ENCODE data around the gene ZSCAN23.

Gene ZSCAN23

GRCh38 chr6:28489366-28490204 is 46.3 kb upstream of the ZSCAN23 start:
- H3K9me2 ChIP-seq (replicated peaks; ENCODE audit: control insufficient read depth, low read length), result no peaks in the 10 kb centered on the region
- H3K4me3 ChIP-seq (ENCODE audit: low read length), result peak overlapping the region; percentile 74
- H3K4me2 ChIP-seq (ENCODE audit: low read length), result peak overlapping the region; percentile 77
- peak overlapping the region; percentile 27 for H3K27ac ChIP-seq (ENCODE audit: low read depth, low read length)
- H3K79me2 ChIP-seq (ENCODE audit: control insufficient read depth, low read length), result no peaks in the 10 kb centered on the region
- H3K9me3 ChIP-seq (ENCODE audit: control insufficient read depth, insufficient read depth, low read length), result no peaks in the 10 kb centered on the region
- TF ChIP-seq EZH2phosphoT487 (IDR thresholded peaks at IDR 0.05; ENCODE audit: borderline replicate concordance, low read length) (no peak), CTCF (IDR thresholded peaks at IDR 0.05; ENCODE audit: low read depth, low read length, poor library complexity, severe bottlenecking) (no peak)
- no peaks in the 10 kb centered on the region for H4K20me1 ChIP-seq (ENCODE audit: control insufficient read depth, insufficient read depth, low read depth, low read length)
- H3K36me3 ChIP-seq (ENCODE audit: control insufficient read depth, low read length), result no peaks in the 10 kb centered on the region
- H3K4me1 ChIP-seq (ENCODE audit: control insufficient read depth, low read length), result peaks cover 21% of the 10 kb centered on the region
- no peaks in the 10 kb centered on the region; the same call in 1 of the 2 replicates for H3F3A ChIP-seq (ENCODE audit: control insufficient read depth, insufficient read depth)
- peaks cover 2% of the 10 kb centered on the region; the same call in 1 of the 2 replicates for H3K27me3 ChIP-seq (ENCODE audit: control insufficient read depth, low read length)

GRCh38 chr6:28488916-28489365 is 45.6 kb upstream of the ZSCAN23 start:
- TF ChIP-seq EZH2phosphoT487 (IDR thresholded peaks at IDR 0.05; ENCODE audit: borderline replicate concordance, low read length), result no peak
- no peak for TF ChIP-seq CTCF (IDR thresholded peaks at IDR 0.05; ENCODE audit: low read depth, low read length, poor library complexity, severe bottlenecking)
- Histone ChIP-seq H3K27ac (ENCODE audit: low read depth, low read length) (no peak overlapping the region), H3K4me1 (ENCODE audit: control insufficient read depth, low read length) (peaks cover 21% of the 10 kb centered on the region), H3K27me3 (ENCODE audit: control insufficient read depth, low read length) (peaks cover 2% of the 10 kb centered on the region; the same call in 1 of the 2 replicates), H3K4me3 (ENCODE audit: low read length) (peak overlapping the region; percentile 74), H3K4me2 (ENCODE audit: low read length) (peak overlapping the region; percentile 77), H3K79me2 (ENCODE audit: control insufficient read depth, low read length) (no peaks in the 10 kb centered on the region), H3K9me3 (ENCODE audit: control insufficient read depth, insufficient read depth, low read length) (no peaks in the 10 kb centered on the region), H4K20me1 (ENCODE audit: control insufficient read depth, insufficient read depth, low read depth, low read length) (no peaks in the 10 kb centered on the region), H3K9me2 (replicated peaks; ENCODE audit: control insufficient read depth, low read length) (no peaks in the 10 kb centered on the region), H3F3A (ENCODE audit: control insufficient read depth, insufficient read depth) (no peaks in the 10 kb centered on the region; the same call in 1 of the 2 replicates), H3K36me3 (ENCODE audit: control insufficient read depth, low read length) (no peaks in the 10 kb centered on the region)

GRCh38 chr6:28486988-28487742 is 43.9 kb upstream of the ZSCAN23 start:
- no peaks in the 10 kb centered on the region for H4K20me1 ChIP-seq (ENCODE audit: control insufficient read depth, insufficient read depth, low read depth, low read length)
- H3K27me3 ChIP-seq (ENCODE audit: control insufficient read depth, low read length), result peaks cover 2% of the 10 kb centered on the region; the same call in 1 of the 2 replicates
- H3K9me3 ChIP-seq (ENCODE audit: control insufficient read depth, insufficient read depth, low read length), result no peaks in the 10 kb centered on the region
- no peaks in the 10 kb centered on the region for H3K9me2 ChIP-seq (replicated peaks; ENCODE audit: control insufficient read depth, low read length)
- H3K27ac ChIP-seq (ENCODE audit: low read depth, low read length), result no peak overlapping the region
- H3K79me2 ChIP-seq (ENCODE audit: control insufficient read depth, low read length), result no peaks in the 10 kb centered on the region
- H3K4me1 ChIP-seq (ENCODE audit: control insufficient read depth, low read length), result peaks cover 21% of the 10 kb centered on the region
- no peaks in the 10 kb centered on the region; the same call in 1 of the 2 replicates for H3F3A ChIP-seq (ENCODE audit: control insufficient read depth, insufficient read depth)
- H3K36me3 ChIP-seq (ENCODE audit: control insufficient read depth, low read length), result no peaks in the 10 kb centered on the region
- H3K4me2 ChIP-seq (ENCODE audit: low read length), result no peak overlapping the region
- TF ChIP-seq CTCF (IDR thresholded peaks at IDR 0.05; ENCODE audit: low read depth, low read length, poor library complexity, severe bottlenecking), result no peak
- no peak for TF ChIP-seq EZH2phosphoT487 (IDR thresholded peaks at IDR 0.05; ENCODE audit: borderline replicate concordance, low read length)
- H3K4me3 ChIP-seq (ENCODE audit: low read length), result no peak overlapping the region

Measured in DOHH2 (cell line).